K562 (cell line): ENCODE measurements around the gene B4GALT7. TPM values are rescaled to one million over a fixed set of nuclear protein-coding genes. Genes with fewer than 3 reads are reported as not detected.

Experiments used
- ATAC-seq: fragments of 200-7000 bp; cut with Tn5 transposase; 3 replicates; pipeline ENCODE4 v1.9.1; 2020; ENCODE audit warnings: moderate library complexity
- BruUV-seq: library from RNA; stranded (reverse); fragments of 400-500 nt; replicated peaks from 2 replicates; lab custom pipeline; 2021; lab: Mats Ljungman, UMichigan
- CTCF ChIA-PET: fragments of 300-600 bp; formaldehyde crosslinking; extraction: SDS; loops from one replicate; lab custom pipeline; 2021; ENCODE audit warnings: low intra/inter-chr PET ratio; lab: Yijun Ruan, JAX
- POLR2A ChIA-PET: fragments of 300-600, 350-650 bp; sonication (Branson Sonifier 250); formaldehyde crosslinking; extraction: SDS; loops from one replicate; lab custom pipeline; 2021; ENCODE audit warnings: antibody characterized with exemption, inconsistent platforms; lab: Yijun Ruan, JAX
- DNase-seq, 4 experiments: peaks; one replicate each; pipeline versions ENCODE4 v3.0.0 to v3.0.0-alpha.2; 2011 to 2018; ENCODE audit warnings: low spot score in 3 of 4, mixed read lengths in 3 of 4; ENCODE audit errors: extremely low read depth in 1 of 4
- FAIRE-seq: peaks from 2 replicates; lab custom pipeline; 2011; peaks lifted over from hg19 to GRCh38; lab: Jason Lieb, UNC
- H2AFZ ChIP-seq: 2 replicates; pipeline ENCODE4 v1.6.0; 2011; ENCODE audit warnings: low read depth, low read length, control low read depth, inconsistent platforms
- H3K27ac ChIP-seq: fragments of 200-600 bp; 3 replicates; pipeline ENCODE4 v1.8.0; 2011; ENCODE audit warnings: low read depth, mild to moderate bottlenecking, control low read depth, inconsistent platforms, low read length, moderate library complexity, mixed read lengths; ENCODE audit errors: extremely low read depth
- H3K27me3 ChIP-seq, 2 experiments: fragments of 300-600 bp in 1 of 2; 2 replicates in 1 of 2; 3 replicates in 1 of 2; pipeline versions ENCODE4 v1.6.0 to v1.8.0; 2011; ENCODE audit warnings: inconsistent platforms in 2 of 2, low read length in 2 of 2, mild to moderate bottlenecking in 1 of 2, mixed read lengths in 1 of 2, moderate library complexity in 1 of 2; ENCODE audit not compliant: control insufficient read depth in 2 of 2, insufficient read depth in 2 of 2
- H3K36me3 ChIP-seq: fragments of 300-600 bp; 3 replicates; pipeline ENCODE4 v1.8.0; 2011; ENCODE audit warnings: mild to moderate bottlenecking, low read length, inconsistent platforms; ENCODE audit not compliant: control insufficient read depth, insufficient read depth
- H3K4me1 ChIP-seq, 2 experiments: fragments of 200-600 bp in 1 of 2; replicated peaks in 1 of 2; 2 replicates in 1 of 2; 3 replicates in 1 of 2; pipeline versions ENCODE4 v1.5.1 to v1.8.0; 2011; ENCODE audit warnings: inconsistent platforms in 2 of 2, low read length in 2 of 2, mild to moderate bottlenecking in 1 of 2, mixed read lengths in 1 of 2, moderate library complexity in 1 of 2; ENCODE audit not compliant: control insufficient read depth in 2 of 2, insufficient read depth in 2 of 2
- H3K4me2 ChIP-seq: 2 replicates; pipeline ENCODE4 v1.6.1; 2011; ENCODE audit warnings: low read length, control low read depth, inconsistent platforms, mixed read lengths; ENCODE audit not compliant: insufficient read depth
- H3K4me3 ChIP-seq: fragments of 200-600 bp; sonication (generic), shearing (Covaris generic); 2 replicates; pipeline ENCODE4 v1.5.1; 2016; ENCODE audit warnings: control low read depth, inconsistent platforms
- H3K79me2 ChIP-seq: fragments of 200-600 bp; 3 replicates; pipeline ENCODE4 v1.8.0; 2011; ENCODE audit warnings: low read length, inconsistent platforms; ENCODE audit not compliant: control insufficient read depth, insufficient read depth
- H3K9ac ChIP-seq, 2 experiments: 2 replicates each; pipeline versions ENCODE4 v1.6.0 to v1.6.1; 2011; ENCODE audit warnings: low read depth in 2 of 2, low read length in 2 of 2, control low read depth in 1 of 2, inconsistent platforms in 1 of 2, mild to moderate bottlenecking in 1 of 2, mixed read lengths in 1 of 2; ENCODE audit not compliant: insufficient read depth in 1 of 2
- H3K9me1 ChIP-seq: one replicate; pipeline ENCODE4 v1.6.0; 2011; ENCODE audit warnings: inconsistent platforms, mild to moderate bottlenecking, low read length, moderate library complexity; ENCODE audit not compliant: control insufficient read depth, insufficient read depth
- H3K9me3 ChIP-seq: replicated peaks from 2 replicates; pipeline ENCODE4 v1.5.1; 2011; ENCODE audit warnings: low read depth, low read length, inconsistent platforms; ENCODE audit not compliant: control insufficient read depth, insufficient read depth
- H4K20me1 ChIP-seq: replicated peaks from 2 replicates; pipeline ENCODE4 v1.6.1; 2011; ENCODE audit warnings: low read length, inconsistent platforms, mixed read lengths; ENCODE audit not compliant: control insufficient read depth, insufficient read depth
- CHCHD3 ChIP-seq: fragments of 250-450 bp; sonication (Bioruptor Pico); IDR thresholded peaks from 2 replicates; pipeline ENCODE4 v2.1.2; 2022; ENCODE audit warnings: mild to moderate bottlenecking
- MYBL2 ChIP-seq, 2 experiments: fragments of 450-650 bp in 1 of 2; sonication (generic) in 1 of 2; formaldehyde crosslinking in 1 of 2; IDR thresholded peaks; 2 replicates each; pipeline versions ENCODE4 v1.6.1 to v1.8.1; 2017 to 2022; ENCODE audit warnings: borderline replicate concordance in 1 of 2, inconsistent platforms in 1 of 2, low read depth in 1 of 2, mild to moderate bottlenecking in 1 of 2, missing genetic modification reagents in 1 of 2, moderate library complexity in 1 of 2
- POLR2AphosphoS2 ChIP-seq: IDR thresholded peaks from 2 replicates; pipeline ENCODE4 v1.6.1; 2012; ENCODE audit warnings: low read length, improper control_type of control experiment
- WGBS: fragments of 100-300 bp; shearing (Covaris generic); methylation state at CpG from one replicate; pipeline ENCODE4 v1.1.6; 2016; ENCODE audit warnings: low coverage, mixed read lengths; ENCODE audit not compliant: insufficient coverage; ENCODE audit errors: missing lambda C conversion rate; 5-methylcytosine and 5-hydroxymethylcytosine counted together
- in situ Hi-C: fragments of 300-500 bp; cut with MboI; formaldehyde crosslinking; loops from 4 replicates; pipeline ENCODE4 v1.15.0; 2018; ENCODE audit warnings: inconsistent platforms, mixed read lengths
- intact Hi-C: fragments of 100-400 bp; cut with micrococcal nuclease; formaldehyde crosslinking; loops from 2 replicates; pipeline ENCODE4 v1.14.2; 2022
- polyA plus RNA-seq, 8 experiments: library from polyadenylated mRNA; depleted of rRNA in 4 of 8; stranded (reverse) in 5 of 8; unstranded in 3 of 8; fragments of >200 nt; fragmentation: Nextera tagmentation in 2 of 8; fragmentation: Illumina TruSeq in 1 of 8; extraction: Ambion mirVana in 2 of 8; extraction: Trizol in 1 of 8; gene quantifications; 2 replicates each; pipeline versions ENCODE4 v1.2.1 to v1.2.3, GENCODE V29; 2011 to 2014; ENCODE audit warnings: inconsistent platforms in 1 of 8, missing spikeins in 1 of 8
- total RNA-seq, 7 experiments: library from RNA; depleted of rRNA in 6 of 7; stranded (reverse); fragments of >200 nt in 6 of 7; fragmentation: Illumina TruSeq in 2 of 7; extraction: Trizol in 2 of 7; gene quantifications; 2 replicates each; pipeline versions ENCODE4 v1.2.1 to v1.2.3, GENCODE V29; 2011 to 2021; ENCODE audit warnings: low replicate concordance in 1 of 7
- TF ChIP-seq, protein P1 (sequence below): sonication (generic); formaldehyde crosslinking; IDR thresholded peaks from 2 replicates; pipeline ENCODE4 v1.8.1; 2023; ENCODE audit warnings: mild to moderate bottlenecking, missing genetic modification reagents

The B4GALT7 gene
- total and polyA plus RNA-seq, 9 of the 15 experiments (the other 6 are each of a cell fraction or from before 2014, with no cell fraction given), result 0.34 to 17.7 (median 9.1) TPM

DNA sequence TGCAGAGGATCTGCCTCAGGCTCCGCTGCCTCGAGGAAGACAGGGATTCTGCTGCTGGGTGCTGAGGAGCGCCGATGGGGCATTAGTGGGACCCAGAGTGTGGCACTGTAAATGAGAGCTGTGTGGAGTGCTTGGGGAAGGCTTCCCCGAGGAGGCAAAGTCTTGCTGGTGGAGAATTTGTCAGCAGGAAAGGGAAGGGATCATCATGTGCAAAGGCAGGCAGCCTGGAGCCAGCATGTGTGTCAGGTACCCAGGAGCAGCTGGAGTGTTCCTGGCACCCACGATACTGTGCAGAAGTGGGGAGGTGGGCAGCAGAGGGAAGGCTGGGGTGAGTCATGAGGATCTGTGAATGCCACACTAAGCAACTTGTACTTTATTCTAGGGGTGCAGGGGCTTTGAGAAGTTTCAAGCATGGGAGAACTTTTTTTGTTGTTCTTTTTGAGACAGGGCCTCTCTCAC, 12.3 kb downstream of the B4GALT7 start:
- Histone ChIP-seq H3K4me2 (no peak overlapping the region), H3K9ac (no peak overlapping the region), H3K4me3 (no peak overlapping the region), H3K4me1 (peaks cover 0 to 24% of the 10 kb centered on the region in 2 experiments; a peak in 2 of 5 replicates), H3K79me2 (no peaks in the 10 kb centered on the region), H3K27me3 (no peaks in the 10 kb centered on the region), H3K36me3 (peaks cover 6% of the 10 kb centered on the region; the same call in 1 of the 3 replicates), H3K9me3 (no peaks in the 10 kb centered on the region), H2AFZ (no peak overlapping the region), H3K9me1 (no peaks in the 10 kb centered on the region), H3K27ac (no peak overlapping the region), H4K20me1 (peaks cover 12% of the 10 kb centered on the region; the same call in 1 of the 2 replicates)
- intact Hi-C loops, result no loop called here
- ChIA-PET POLR2A (interaction anchor here (2.0 kb wide), 1 partner anchor 12 kb away, joined by 11 read pairs; the partner anchor contains the start of gene B4GALT7), CTCF (no interaction called here)
- no peak for ATAC-seq
- BruUV-seq, result no TSS peak
- in situ Hi-C loops, result loop anchor here (25.0 kb wide), 1 partner anchor 450 kb away; no protein-coding TSS in a partner anchor
- TF ChIP-seq, protein P1, sequence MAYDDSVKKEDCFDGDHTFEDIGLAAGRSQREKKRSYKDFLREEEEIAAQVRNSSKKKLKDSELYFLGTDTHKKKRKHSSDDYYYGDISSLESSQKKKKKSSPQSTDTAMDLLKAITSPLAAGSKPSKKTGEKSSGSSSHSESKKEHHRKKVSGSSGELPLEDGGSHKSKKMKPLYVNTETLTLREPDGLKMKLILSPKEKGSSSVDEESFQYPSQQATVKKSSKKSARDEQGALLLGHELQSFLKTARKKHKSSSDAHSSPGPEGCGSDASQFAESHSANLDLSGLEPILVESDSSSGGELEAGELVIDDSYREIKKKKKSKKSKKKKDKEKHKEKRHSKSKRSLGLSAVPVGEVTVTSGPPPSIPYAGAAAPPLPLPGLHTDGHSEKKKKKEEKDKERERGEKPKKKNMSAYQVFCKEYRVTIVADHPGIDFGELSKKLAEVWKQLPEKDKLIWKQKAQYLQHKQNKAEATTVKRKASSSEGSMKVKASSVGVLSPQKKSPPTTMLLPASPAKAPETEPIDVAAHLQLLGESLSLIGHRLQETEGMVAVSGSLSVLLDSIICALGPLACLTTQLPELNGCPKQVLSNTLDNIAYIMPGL (CRISPR knock-in tag), result no peak
- TF ChIP-seq MYBL2 (IDR thresholded peaks at IDR 0.05; ENCODE audit: low read depth) (no peak), MYBL2 (CRISPR knock-in tag; IDR thresholded peaks at IDR 0.05; ENCODE audit: borderline replicate concordance) (no peak), CHCHD3 (no peak), POLR2AphosphoS2 (0 out of 2 replicates have a peak, but pooled peaks have one; percentile 55)
- no peak for DNase-seq
- WGBS, result 30% methylated on average over 5 of the region's 6 CpGs
- FAIRE-seq, result no peak
